ENCODE measurements around the gene CD36.

The CD36 gene

DNA sequence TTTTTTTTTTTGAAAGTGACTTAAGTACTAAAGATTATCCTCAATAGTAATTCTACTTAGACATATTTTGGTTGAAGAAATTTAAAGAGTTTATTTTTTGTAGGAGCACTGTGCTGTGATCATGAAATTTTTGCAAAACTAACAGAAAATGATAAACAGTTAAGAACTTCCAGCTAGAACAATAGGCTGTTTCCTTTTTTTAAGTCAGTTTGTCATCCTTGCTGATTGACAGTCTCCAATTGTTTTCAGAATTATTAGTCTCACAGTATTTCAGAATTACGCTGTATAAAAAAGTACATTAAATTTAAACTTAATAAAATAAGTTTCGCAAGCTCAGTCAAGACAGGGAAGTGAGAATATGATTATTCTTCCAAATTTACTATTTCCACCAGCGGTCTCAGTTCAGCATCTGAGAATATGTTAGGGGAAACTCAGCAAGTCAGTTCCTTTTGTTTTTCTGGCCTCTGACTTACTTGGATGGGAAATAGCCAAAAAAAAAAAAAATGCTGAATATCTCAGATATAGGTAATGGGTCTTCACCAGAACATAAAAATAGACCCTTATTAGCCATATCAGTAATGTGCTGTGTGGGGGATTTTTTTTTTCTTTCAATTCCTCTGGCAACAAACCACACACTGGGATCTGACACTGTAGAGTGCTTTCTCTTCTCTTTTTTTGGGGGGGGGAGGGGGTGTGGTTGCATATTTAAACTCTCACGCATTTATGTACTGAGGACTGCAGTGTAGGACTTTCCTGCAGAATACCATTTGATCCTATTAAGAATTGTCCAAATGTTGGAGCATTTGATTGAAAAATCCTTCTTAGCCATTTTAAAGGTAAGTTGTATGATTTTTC is at the start of gene CD36:
Gene CD36, plus strand, starts transcription at position 732 of the 855 bp plus-strand sequence. CDS start 8,099 bp downstream, outside the sequence.
- DNase-seq (ENCODE audit: low read depth, low spot score) = no peak

GRCh38 chr7:80589631-80590030 is 48.8 kb upstream of the CD36 start:
- DNase-seq (ENCODE audit: low read depth, low spot score) = no peak

GRCh38 chr7:80591654-80592053 is 46.8 kb upstream of the CD36 start:
- DNase-seq (ENCODE audit: low read depth, low spot score) = no peak

DNA sequence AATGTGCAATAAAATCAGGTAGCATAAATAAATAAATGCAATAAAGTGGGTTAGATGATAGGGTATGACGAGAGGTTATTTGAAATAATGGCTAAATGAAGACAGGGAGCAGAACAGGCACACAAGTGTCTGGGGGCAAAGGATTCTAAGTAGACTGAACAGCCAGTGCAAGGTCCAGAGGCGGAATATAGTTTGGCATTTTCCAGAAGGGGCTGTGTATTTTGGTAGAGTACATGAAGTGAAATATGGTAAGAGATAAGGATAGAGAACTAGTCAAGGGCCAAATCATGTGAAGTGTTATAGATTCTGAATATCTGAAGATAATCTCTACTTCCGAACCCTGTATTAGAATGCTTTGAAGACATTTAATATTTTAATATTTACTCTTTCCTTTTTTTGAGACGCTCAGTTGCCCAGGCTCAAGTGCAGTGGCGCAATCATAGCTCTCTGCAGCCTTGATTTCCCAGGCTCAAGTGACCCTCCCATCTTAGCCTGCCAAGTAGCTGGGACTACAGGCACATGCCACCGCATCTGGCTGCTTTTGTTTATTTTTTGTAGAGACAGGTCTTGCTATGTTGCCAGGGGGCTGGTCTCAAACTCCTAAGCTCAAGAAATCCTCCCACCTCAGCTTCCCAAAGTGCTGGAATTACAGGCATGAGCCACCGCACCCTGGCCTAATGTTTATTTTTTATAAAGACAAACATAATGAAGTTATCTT is 44.4 kb upstream of the CD36 start:
- no peak for DNase-seq (ENCODE audit: low read depth, low spot score)

GRCh38 chr7:80596933-80597517 is 41.4 kb upstream of the CD36 start:
- no peak for DNase-seq (ENCODE audit: low read depth, low spot score)

GRCh38 chr7:80597875-80598274 is 40.6 kb upstream of the CD36 start:
- DNase-seq (ENCODE audit: low read depth, low spot score) = no peak

DNA sequence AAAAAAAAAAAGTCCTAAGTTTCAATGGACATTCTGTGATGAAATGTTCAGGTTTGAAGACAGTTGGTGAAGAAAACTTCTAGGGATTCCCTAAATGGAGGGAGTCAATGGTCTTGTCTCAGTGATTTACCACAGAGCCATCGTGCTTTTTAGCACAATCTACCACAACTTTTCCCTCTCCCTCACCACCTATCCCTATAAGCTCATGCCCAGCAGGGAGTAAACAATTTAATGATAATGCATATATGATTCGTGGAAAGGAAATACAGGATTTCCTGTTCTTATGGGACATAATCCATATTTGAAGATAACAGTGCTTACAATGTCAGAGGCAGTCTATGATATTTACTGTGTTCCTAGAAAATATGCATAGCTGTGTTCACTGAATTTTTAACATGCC is 38.4 kb upstream of the CD36 start:
- no peak for DNase-seq (ENCODE audit: low read depth, low spot score)

- DNase-seq (ENCODE audit: low read depth, low spot score) = no peak
These were observed 36.4 kb upstream of the CD36 start for GRCh38 chr7:80601999-80602398.

- DNase-seq (ENCODE audit: low read depth, low spot score) = no peak
These were observed 34.5 kb upstream of the CD36 start for GRCh38 chr7:80603940-80604339.

DNA sequence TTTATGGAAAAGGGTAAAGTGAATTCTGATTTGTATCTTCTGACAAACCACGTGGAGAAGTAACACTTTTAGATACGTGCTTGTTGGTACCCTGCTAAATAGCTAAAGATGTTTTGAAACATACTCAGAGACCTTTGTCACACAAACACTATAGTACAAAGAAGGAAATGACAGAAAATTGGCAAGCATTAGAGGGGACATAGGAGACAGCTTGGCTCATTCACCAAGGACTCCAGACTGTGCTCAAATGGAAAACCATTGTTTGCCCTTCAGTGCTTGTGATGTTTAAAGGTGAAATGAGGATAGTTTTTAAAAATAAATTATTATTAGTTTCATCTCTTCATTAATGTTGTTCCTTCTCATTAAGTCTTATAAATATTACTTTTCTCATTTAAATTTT is 34.0 kb upstream of the CD36 start:
- DNase-seq (ENCODE audit: low read depth, low spot score) = no peak

GRCh38 chr7:80607136-80607535 is 31.3 kb upstream of the CD36 start:
- DNase-seq (ENCODE audit: low read depth, low spot score) = no peak

DNA sequence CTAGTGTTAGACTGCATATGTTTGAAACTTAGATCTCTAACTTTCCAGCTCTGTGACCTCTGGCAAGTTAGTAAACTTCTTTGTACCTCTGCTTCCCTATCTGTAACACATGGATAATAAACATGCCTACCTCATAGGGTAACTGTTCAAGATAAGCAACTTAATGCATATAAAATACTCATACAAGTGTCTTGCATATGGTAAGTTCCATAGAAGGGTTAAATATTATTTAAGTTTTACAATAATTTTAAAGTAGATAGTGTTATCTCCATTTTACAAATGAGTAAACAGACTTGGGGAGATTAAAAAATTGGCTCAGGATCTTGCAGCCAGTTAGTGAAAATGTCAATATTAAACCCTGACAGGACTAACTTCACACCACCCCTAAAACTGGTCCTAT is 30.1 kb upstream of the CD36 start:
- no peak for DNase-seq (ENCODE audit: low read depth, low spot score)

DNA sequence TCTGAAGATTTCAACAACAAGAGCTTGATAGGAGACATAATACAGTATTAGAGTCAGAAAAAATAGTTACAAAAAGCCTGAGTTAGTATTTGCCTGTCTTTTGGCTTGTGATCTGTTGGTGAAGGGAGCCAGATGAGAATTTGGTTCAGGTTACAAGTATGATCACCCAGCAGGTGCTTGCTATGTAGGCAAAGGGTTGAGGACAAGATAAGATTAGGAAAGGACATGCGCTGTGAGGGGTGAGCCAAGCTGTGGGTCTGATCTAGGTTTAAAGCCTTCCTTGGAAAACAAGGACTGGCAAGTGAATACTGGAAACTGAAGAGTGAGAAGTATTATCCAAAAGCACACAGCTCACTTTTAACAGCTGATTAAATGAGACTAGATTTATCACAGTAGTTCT is 28.7 kb upstream of the CD36 start:
- no peak for DNase-seq (ENCODE audit: low read depth, low spot score)

DNA sequence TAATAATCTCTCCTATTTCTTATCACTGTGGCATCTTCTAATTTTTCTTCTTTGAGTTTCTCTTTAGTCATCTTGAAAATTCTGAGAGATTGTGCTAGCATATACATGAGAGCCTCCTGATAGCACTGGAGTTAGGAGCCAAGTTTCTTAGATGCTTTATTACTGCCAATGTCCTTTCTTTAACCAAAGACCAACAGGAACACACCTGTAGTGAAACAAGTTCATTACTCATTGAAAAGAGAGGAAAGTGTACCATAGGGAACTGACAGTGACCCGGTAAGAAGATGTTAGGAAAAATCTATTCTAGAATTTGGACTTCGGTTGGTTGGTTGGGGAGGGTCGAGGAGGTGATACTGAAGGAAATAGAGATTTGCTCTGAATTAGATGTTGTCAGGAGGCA is 27.1 kb upstream of the CD36 start:
- DNase-seq (ENCODE audit: low read depth, low spot score) = no peak

DNA sequence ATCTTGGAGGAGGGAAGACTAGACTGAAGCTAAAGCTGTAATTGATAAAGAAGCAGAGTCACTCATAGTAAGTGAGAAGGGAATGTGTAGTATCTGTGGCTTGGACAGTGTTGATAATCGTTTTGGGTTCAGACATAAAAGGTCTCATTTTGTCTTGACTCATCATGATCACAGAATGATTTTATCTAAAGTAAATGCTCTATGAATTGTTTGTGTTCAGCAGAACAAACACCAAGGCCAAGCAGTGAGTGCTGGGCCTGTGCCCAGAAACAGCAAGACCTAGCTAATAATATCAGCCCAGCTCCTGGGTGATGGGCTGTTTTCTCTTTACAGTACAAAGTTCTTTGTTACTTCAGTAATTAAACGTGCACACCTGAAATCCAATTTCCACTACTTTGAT is 26.7 kb upstream of the CD36 start:
- DNase-seq (ENCODE audit: low read depth, low spot score) = no peak

DNA sequence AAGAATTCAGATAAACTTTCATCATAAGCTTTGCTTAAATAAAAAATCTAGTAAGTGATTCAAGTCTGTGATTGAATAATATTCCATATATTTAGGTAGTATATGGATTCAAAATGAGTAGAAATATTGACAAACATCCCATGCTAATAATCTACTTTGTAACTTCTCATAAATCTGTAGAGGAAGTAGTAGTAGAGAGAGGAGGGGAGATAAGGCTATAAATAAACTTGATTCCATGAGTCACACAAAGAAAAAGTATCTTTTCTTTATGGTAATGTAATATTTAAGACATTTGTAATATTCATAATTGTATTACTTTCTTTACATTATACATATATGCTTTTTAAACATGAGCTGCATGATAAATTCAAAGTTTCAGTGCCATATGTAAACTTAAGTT is 25.6 kb upstream of the CD36 start:
- no peak for DNase-seq (ENCODE audit: low read depth, low spot score)

- DNase-seq (ENCODE audit: low read depth, low spot score) = no peak
These were observed 24.9 kb upstream of the CD36 start for GRCh38 chr7:80613519-80613918.

DNA sequence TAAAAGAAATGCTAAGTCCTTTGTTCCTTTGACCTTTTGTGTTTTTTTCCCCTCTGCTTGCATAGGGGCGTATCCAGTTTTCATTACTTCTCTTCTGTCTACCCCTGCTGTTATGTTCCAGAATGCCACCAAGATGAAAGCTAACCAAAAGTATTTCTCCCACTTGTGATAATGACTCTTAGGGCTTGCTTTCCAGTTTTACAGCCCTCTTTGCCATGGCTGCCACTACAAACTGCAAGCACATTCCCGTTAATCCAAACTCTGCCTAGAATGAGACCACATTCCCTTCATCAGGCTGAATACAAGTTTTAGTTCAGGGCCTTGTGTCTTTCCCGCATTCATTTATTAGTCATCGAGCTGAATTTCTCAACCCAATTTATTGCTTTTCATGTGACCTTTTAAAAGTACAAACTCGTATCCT is 23.6 kb upstream of the CD36 start:
- no peak for DNase-seq (ENCODE audit: low read depth, low spot score)

DNA sequence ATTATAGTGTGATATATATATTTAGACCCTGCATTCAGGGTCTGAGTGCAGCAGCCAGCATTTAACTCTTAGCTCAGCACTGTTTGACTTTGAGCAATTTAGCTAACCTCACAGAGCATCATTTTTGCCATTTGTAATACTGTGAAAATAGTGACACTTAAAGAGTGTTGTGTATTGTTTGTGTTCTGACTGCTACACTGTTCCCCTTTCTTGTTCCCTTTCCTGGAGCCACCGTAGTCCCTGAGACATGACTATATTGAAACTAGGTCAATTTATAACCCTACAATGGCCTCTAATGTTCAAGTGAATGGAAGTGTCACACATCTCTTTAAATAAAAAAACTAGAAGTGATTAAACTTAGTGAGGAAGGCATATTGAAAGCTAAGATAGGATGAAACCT is 20.3 kb upstream of the CD36 start:
- DNase-seq (ENCODE audit: low read depth, low spot score) = no peak

- DNase-seq (ENCODE audit: low read depth, low spot score) = no peak
These were observed 18.7 kb upstream of the CD36 start for GRCh38 chr7:80619741-80620140.

DNA sequence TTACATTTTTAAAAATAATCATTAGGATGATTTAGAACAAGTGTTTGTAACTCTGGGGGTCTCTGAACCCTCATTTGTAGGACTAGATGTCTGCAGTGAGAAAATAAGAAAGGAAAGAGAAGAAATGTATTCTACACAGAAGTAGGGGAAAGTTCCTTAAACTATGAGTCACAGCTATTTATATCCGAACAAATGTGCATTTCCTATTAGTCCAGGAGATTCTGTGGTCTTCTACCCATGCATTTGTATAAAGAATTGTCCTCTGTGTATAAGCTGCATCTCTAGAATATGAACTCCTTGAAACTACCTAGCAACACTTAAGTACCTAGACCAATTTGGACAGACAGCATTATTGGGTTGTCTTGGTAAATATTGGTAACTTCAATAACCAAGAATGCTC is 15.9 kb upstream of the CD36 start:
- DNase-seq (ENCODE audit: low read depth, low spot score) = no peak

DNA sequence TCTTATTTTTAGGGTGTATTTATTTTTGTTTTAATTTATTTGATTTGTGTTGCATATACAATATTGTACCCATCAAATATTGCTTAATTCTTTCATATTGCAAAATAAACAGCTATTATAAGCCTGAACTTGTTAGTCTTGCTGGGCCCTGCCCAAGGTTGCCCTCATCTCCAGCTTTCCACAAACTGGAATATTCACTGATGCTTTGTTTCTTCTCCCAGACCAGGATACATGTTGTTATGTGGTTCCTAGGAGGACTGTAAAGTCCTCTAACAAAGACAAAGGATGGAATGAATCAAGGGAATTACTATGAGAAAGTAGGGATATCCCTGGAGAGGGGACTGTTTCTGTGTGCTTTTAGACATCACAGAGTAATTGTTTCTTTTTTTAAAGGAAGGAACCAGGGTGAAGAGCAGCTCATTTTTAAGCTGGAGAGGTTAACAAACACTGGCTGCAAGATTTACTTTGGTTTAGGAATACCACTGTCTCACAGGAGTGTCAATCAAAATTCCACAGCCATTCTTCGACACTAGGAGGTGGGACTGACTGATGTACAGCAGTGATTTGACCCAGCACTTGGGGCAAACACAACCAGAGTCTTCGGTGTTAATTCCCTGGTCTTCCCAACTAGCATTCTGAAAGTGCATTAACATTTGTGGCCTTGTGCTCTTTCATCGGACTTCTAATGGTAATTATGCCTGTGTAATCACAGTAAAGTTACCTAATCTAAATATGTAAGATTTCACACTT is 14.8 kb upstream of the CD36 start:
- no peak for DNase-seq (ENCODE audit: low read depth, low spot score)
